H1 (cell line): ENCODE data around the gene DAPK1. TPM values are rescaled to one million over a fixed set of nuclear protein-coding genes. Genes with fewer than 3 reads are reported as not detected.

ENCODE experiments used
- CBX5 ChIP-seq: fragments of 300-800, 300-1000 bp; sonication (generic); IDR thresholded peaks from 2 replicates; pipeline ENCODE4 v1.7.1; 2016; ENCODE audit warnings: antibody characterized with exemption, low read length, low read depth
- FOSL1 ChIP-seq: IDR thresholded peaks from 2 replicates; pipeline ENCODE4 v1.6.1; 2011; ENCODE audit warnings: mild to moderate bottlenecking, low read depth, low read length, moderate library complexity; ENCODE audit not compliant: insufficient read depth
- JUND ChIP-seq: IDR thresholded peaks from 2 replicates; pipeline ENCODE4 v1.6.1; 2011; ENCODE audit warnings: mild to moderate bottlenecking, improper control_type of control experiment, low read length
- KDM5A ChIP-seq: fragments of 200-600 bp; IDR thresholded peaks from 2 replicates; pipeline ENCODE4 v1.7.1; 2012; ENCODE audit warnings: mild to moderate bottlenecking, low read length, inconsistent platforms, mixed read lengths
- SP1 ChIP-seq: IDR thresholded peaks from 2 replicates; pipeline ENCODE4 v1.6.1; 2011; ENCODE audit warnings: low read depth, low read length
- SRF ChIP-seq: IDR thresholded peaks from 2 replicates; pipeline ENCODE4 v1.6.1; 2011; ENCODE audit warnings: mild to moderate bottlenecking, low read depth, low read length, moderate library complexity
- polyA plus RNA-seq, 7 experiments: library from polyadenylated mRNA; depleted of rRNA in 3 of 7; stranded (reverse) in 5 of 7; unstranded in 2 of 7; fragments of >200 nt in 5 of 7; fragments of 200-250 nt in 2 of 7; gene quantifications; 1 replicate in 5 of 7; 2 replicates in 1 of 7; 4 replicates in 1 of 7; pipeline versions ENCODE4 v1.2.1 to v1.2.3, GENCODE V29; 2011 to 2013; ENCODE audit warnings: missing spikeins in 2 of 7, mixed read lengths in 2 of 7
- total RNA-seq: library from RNA; stranded (reverse); fragmentation: NEBNext Ultra II Directional; extraction: Animal tissue kit (Norgen Biotek cat#: 25700); gene quantifications from 2 replicates; pipeline ENCODE4 v1.2.1, GENCODE V29; 2021

DAPK1 gene
- total and polyA plus RNA-seq, 2 of the 8 experiments (the other 6 are each of a cell fraction or from before 2014, with no cell fraction given), result 62.4 to 131 TPM

GRCh38 chr9:87701491-87701890 lies 203.8 kb downstream of the DAPK1 start (continued):
- TF ChIP-seq SRF, result no peak
- no peak for TF ChIP-seq FOSL1
- no peak for TF ChIP-seq CBX5
- TF ChIP-seq KDM5A, result no peak
- TF ChIP-seq SP1, result no peak
- no peak for TF ChIP-seq JUND
- TF ChIP-seq, all 59 proteins: peak for 0
